NCI-H345 treated with DMSO at 0.1 percent for 48 hours (cell line): Measurements from ENCODE around the gene PHLDB2.
A peak's percentile ranks its signal among the peaks of the same experiment; 100 is the strongest.

Source experiments
- DNase-seq: peaks from one replicate; lab custom pipeline; 2025; ENCODE audit not compliant: unreplicated experiment; lab: John Stamatoyannopoulos, UW

Gene PHLDB2

DNA sequence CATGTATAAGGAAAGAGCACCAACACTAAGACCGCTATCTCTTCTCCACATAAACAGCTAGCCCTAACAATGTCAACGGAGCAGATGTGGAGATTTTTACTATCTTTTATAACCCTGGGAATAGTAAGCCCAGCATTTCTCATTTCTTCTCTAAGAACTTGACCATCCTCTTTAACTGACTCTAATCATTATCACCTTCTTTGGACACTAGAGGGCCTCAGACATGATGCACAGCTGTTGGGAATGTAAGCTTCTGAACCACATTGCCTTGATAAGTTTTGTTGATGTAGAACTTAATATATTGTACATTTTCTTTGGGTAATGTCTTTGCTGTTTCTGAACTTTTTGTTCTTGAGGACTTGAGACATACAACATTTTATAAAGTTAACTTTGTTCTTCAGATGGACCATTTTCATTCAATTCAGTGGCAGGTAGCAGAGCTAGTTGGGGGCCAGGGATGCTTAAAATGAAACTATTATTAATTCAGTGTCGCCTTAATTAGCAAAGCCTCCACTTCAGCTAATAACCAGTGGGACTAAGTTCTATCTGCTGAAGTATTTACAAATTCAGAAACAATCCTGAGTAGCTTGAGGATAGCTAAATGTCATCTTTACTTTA is 130.1 kb downstream of the PHLDB2 start:
- peak; percentile 39 for DNase-seq

DNA sequence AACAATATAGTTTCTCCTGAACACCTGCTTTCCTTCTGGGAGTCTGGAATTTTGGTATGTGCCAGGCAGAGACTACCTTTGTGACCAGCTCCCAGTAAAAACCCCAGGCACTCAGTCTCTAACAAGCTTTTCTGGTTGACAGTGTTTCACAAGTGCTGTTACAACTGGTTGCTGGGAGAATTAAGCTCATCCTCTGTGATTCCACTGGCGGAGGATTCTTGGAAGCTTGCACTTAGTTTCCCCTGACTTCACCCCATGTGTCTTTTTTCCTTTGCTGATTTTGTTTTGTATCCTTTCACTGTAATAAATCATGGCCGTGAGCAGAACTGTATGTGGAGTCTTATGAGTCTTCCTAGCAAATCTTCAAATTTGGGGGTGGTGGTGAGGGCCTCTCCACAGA is 134.0 kb downstream of the PHLDB2 start:
- DNase-seq: no peak

DNA sequence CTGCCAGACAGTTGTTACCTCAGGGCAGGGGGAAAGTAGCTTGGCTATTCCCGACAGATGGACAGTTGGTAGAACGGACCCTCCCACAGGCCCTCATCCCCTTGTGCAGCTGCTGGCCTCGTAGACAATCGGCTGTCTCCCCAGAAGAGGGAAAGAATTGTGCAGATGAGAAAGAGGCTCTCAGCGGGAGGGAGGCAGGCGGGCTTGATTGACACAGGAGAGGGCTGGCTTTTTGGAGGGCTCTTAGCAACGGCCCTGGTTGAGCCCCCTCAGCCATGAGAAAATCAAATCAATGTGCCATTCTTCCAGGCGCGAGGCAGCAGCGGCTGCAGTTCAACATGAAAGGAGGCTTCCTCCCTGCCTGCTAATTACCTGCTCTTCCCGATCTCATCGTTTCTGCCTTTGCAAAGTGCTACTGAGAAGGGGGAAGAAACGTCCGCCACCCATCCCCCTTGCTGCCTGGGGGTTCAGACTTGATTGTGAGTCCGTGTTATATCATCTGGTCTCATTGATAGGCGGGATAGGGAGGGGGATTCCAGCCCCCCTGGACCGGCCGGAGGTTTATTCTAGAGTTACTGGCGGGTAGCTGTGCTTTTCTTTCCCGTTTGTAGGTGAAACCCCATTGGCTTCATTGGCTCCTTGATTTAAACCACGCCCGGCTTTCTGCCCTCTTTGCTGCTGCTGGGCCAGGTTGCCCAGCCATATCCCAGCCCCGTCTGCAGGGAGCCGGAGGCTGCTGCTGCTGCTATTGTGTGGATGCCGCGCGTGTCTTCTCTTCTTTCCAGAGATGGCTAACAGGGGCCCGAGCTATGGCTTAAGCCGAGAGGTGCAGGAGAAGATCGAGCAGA is 139.8 kb downstream of the PHLDB2 start, which contains the start of gene TAGLN3:
TAGLN3 (plus strand) TSS at position 287 of the 848 bp plus-strand sequence; CDS start at position 788, 501 bp downstream.
- peak; percentile 53 for DNase-seq

DNA sequence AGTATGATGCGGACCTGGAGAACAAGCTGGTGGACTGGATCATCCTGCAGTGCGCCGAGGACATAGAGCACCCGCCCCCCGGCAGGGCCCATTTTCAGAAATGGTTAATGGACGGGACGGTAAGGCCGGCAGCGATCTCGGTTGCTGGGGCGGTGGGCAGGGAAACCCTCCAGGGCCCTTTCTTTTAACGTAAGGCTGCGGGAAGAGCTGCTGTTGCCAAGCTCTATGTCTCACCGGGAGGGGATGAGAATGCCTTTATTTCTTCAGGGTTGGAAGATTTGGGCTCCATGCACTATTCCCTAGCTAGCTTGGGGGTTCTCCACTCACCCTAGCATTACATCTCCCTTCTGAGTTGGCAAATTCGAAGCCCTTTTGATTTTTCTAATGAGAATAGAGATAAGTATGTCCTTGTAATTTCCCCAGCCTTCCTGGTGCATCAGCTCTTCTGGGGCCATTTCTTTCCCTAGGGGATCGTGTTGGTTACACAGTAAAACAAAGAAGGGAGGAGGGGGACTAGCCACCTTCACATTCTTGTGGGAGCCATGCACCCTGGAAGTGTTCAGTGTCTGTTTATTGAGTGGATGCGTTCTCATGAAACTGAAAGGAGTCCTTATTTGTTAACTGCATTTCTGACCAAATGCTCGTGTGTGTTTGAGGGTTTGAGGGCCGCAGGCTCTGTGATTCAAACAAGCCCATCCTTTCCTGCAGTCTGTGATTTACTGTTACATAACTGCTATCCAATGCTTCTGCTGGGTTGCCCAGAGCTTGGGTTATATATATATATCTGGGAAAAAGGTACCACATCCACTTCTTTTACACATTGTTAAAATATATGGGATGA is 140.6 kb downstream of the PHLDB2 start:
- peak; percentile 6 for DNase-seq

DNA sequence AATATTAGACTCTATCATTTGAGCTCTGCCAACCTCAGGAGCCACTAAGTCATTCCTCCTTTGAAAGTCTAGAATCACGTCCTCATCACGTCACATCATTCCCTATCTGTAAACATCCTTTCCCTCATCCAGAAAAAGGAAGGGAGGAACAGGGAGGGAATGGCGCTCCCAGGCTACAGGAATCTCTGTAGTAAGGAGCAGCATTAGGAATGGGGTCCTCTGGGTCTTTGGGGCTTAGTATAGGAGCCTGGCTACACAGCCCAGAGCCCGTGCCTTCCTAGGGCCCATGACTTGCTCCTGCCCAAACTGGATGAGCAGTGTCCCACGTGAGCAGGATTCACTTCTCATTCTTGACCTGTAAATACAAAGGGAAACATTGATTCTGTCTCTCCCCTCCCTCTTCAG is 141.3 kb downstream of the PHLDB2 start:
- no peak for DNase-seq

DNA sequence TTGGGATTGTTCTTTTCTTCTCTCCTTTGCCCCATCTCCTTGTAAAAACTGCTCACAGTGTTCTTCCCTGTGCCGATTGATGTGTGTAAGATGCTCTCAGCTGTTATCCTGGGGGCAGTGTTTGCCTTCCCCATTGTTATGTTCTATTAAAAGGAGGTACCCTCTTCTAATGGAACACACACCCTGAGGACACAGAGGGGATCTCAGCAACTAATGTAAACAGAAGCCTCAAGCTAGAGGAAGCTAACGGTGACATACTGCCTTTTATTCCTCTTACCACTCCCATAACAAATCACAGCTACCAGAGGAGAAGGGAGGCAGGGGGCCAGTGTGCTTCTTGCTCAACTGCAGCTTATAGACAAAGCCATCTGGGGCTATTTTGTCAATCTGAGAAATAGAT is 141.9 kb downstream of the PHLDB2 start:
- peak; percentile 38 for DNase-seq

DNA sequence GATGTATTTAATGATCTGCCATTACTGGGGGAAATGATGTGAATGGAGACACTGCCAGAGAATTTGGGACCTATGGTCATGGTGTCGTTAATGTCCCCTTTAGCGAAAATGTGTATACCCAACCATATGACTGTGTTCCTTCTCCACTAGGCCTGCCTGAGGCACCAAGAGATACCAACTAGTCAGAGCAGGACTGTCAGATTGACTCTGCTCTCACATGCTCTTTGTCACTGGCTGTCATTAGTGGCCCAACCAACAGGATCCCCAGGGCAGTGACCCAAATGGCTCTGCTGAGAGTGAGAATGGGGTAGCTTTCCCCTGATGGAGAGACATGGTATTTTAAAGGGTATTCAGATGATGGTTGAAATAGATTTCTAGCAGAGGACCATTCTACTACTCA is 142.5 kb downstream of the PHLDB2 start:
- DNase-seq: no peak

DNA sequence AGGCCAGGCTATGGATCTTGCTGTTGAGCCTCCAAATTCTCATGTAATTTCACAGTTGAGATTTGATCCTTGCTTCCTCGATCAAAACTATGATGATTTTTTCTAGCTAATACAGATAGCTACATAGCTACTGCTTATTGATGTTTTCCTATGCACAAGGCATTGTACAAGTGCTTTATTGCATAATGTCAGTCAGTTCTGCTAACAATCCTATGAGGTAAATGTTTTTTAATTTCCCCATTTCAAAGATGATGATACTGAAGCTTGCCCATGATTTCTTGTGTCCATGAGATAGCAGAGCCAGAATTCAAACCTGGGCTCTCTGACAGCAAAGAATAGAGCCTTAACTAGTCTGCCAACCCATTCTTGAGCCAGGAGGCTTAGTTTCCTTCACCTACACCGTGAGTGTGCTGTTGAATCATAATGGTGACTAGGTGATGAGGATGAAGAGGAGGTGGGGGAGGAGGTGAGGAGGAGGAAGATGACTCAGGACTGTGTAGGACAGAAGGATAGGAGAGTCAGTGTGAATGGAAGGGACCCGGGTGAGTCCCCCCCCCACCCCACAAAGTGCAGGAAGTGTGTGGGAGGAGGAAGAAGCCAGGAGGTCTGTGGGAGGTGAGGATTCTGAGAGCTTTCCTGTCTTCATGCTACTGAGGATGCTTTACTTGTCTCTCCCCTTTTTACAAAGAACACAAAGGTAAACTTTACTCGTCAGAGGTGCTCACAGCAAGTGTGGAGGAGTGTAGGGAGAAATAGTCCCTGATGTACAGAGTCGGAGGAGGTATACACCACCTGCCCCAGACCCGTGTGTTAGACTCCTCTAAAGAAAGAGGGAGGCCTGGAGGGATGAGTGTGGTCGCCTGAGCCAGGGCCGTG is 143.3 kb downstream of the PHLDB2 start:
- no peak for DNase-seq

DNA sequence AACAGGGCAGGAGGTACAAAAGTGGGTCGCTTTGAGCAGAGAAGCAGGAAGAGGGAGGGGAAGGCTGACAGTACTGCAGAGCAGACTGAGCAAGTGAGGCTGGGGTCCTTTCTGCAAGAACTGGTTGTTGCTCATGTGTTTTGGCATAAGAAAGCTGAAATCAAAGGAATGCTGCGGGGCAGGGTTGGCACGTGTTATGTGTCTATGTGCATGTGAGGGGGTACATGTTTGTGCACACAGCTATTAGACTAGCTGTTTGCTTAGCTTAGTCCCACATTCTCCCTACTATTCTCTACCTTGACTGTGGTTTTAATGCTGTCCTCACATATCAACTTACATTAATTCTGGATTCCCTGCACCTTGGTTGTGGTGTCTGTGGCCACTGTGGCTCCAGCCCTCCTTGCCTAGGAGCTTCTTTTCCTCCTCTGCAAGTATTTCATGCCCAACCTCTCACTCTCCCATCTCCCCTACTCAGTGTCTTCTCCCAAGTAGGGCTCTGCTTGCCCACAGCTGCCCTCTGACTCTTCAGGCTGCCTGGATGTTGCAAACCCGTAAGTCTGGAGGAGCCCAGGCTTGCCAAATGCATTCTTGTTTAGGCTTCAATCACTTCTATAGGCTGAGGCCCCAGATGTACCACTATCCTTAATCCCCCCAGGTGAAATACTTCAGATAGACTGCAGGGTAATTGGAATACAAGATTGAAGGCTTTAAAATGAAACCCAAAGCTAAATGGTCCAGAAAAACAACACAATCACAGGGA is 144.4 kb downstream of the PHLDB2 start:
- DNase-seq: no peak

DNA sequence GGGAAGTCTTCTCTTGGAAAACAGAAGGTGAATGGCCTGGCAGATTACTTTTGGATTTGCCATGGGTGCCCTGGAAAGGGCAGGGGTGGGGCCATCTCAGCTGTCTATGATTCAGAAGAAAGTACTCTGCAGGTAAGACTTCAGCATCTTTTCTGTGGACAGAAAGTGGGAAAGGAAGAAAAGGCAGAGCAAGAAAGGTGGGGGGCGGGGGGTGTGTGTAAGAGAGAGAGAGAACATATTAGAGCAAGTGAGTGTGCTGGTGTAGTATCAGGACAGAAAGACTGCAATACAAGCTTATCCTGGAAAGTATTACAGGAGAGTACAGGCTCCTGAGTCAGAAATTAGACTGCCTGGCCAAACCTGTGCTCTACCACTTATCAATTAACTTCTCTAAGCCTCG is 145.1 kb downstream of the PHLDB2 start:
- no peak for DNase-seq

DNA sequence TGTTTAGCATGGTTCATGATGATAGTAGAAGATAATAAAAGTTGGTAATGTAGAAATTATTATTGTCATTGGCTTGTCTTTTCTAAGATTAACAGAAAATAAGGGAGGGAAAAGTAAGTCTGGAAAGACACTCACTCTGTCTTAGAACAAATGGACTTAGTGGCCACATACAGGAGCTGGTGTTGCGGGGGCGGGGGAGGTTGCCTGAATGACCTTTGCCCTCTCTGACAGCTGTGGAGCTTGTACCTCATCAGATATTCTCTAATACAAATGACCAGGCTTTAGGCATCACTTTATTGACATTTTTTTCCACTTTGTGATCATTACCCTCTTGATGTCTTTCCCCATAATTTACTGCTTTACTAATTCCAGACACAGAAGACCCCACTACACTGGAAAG is 145.6 kb downstream of the PHLDB2 start:
- no peak for DNase-seq

DNA sequence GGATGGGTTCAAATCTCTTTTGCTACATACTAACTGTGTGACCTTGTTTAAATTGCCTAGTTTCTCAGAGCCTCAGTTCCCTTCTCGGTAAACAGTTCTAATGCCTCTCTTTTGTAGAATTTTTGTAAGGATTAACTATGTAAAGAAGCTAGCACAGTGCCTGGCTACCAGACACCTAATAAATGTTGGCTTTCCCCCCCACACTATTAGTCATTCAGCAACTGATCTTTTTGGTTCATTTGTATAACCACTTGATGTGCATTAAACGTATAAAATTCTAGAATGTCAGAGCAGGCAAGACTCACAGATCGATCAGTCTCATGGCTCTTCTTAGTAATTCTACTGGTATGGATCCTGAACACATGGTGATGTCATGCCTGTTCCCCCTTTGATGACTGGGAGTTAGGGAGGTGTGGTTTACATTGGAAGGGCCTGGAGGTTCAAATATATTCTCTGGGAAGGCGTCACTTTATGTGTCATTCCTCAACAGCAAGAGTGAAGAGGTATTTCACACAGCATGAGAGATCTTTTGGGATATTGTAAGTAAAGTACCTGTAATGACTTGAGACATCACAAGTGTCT is 146.1 kb downstream of the PHLDB2 start:
- no peak for DNase-seq

DNA sequence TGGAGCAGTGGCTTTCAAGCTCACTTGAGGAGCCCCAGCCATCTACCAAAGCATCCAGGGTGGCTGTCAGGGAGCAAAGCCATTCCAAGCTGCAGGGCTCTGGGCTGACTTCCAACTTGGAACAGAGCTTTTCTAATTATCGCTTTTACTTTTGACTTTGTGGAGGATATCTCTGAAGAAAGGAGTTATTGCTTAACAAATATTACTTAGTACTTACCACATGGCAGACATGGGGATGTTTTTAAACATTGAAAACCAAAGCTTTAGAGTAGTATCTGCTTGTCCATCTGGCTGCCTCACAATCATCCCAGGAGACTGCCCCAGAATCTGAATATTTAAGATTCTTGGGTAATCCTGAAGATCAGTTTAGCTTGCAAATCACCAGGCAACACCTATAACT is 148.6 kb downstream of the PHLDB2 start:
- DNase-seq: no peak

DNA sequence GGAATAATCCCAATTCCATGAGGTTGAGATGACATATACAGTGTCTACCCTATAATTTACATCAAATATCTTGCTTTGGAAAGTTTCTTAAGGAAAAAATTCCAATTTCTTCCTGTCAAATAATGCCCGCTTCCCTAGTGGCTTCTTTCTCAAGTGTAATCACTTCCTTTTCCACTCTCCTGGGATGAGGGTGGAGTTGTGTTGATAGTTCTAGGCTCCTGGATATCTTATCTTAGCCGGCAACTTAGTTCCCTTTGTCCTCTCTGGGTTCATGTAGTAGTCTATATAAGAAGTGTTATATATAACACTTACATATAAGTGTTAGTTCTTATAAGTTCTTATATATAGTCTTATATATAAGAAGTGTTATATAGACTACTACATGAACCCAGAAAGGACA is 150.6 kb downstream of the PHLDB2 start:
- DNase-seq: no peak

DNA sequence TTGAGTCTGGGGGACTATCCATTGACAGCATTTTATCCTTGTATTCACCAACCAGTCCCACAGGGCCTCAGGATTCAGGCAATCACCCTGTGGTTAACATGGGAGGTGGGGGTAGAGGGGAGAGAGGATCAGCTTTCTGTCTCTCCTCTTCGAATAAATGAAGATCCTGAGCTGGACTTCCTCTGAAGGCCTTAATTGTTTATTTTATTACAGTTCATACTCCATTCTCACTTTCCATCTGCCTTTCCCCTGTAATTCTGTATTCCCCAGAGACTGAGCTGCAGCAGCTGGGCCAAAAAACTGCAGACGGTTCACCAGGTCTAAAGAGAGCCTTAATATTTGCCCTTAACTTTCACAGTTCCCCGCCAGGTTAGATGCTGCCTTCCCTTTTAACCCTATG is 151.6 kb downstream of the PHLDB2 start:
- DNase-seq: no peak

DNA sequence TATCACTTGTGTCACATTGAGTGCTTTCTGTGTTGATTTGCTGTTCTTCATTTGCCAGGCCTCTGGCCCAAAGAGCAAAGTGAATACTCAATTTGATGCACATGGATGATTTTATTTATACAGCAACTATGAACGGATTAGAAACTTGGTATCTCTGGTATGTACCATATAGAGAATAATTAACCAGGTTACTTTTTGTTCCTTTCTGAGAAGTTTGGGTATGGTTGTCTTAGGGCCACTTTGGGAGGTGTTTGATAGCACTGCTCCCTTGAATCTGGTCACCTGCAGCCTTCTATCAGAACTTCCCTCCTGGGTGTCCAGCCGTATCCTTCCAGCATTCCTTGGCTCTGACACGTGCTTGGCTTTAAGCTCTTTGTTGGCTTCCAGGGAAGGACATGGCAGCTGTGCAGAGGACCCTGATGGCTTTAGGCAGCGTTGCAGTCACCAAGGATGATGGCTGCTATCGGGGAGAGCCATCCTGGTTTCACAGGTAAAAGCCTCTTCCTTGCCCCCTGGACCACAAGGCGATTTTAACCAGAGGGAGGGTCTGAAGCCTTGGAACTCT is 152.4 kb downstream of the PHLDB2 start:
- no peak for DNase-seq

DNA sequence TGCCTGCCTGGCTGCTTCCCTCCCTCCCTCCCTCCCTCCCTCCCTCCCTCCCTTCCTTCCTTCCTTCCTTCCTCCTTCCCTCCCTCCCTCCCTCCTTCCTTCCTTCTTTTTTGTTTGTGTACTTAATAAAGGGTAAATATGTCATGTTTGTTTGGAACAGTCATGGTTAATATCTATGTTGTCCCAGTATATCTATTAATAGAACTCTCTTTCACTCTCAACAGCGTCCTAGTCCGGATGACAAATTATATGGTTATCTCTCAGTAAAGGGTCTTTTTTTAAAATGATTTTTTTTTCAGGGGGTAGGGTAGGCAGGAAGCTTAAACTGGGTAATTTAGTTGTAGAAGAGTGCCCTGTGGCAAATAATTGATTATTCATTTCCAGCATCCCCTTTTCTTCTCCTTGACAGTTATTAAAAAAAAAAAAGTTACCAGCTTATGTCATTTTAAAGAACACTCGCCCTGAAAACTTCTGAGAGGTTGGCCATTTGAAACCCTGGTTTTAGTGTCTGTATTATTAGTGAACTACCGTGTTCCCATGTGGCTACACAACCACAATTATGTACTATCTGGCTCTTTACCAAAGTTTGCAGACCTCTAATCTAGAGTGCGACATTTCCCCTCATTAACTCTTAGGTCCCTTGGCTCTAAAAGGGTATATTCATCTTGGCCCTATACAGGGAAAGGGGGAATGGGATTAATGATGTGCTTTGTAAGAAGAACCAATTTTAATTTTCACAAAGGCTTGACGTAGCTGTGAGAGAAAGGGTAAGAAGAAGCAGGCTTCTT is 153.3 kb downstream of the PHLDB2 start:
- no peak for DNase-seq

DNA sequence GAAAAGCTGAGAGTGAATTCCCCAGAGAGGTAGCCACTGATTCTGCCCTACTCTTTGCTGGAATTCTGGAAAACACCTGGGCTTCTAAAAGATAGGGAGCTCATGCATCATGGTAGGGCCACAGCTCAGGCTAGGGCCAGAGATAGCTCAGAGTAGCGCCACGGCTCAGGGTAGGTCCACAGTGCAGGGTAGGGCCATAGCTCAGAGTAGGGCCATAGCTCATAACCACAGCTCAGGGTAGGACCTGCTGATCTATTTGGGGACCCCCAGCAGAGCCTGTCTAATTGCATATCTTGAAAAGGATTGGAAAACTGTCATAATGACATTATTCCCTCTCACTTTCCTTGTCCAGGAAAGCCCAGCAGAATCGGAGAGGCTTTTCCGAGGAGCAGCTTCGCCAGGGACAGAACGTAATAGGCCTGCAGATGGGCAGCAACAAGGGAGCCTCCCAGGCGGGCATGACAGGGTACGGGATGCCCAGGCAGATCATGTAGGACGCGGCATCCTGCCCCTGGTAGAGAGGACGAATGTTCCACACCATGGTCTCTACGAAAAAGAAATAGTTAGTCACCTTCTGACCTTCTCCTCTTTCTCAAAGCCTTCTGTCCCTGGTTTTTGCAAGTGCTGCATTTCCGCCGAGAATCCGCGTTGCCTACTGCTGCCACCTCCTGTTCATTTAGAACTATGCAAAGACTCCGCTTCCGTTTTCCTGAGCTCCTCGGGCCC is 154.2 kb downstream of the PHLDB2 start:
- DNase-seq: no peak
